Karpas-422 (cell line): Measurements from ENCODE around the gene BST1. TPM values are rescaled to one million over a fixed set of nuclear protein-coding genes. Genes with fewer than 3 reads are reported as not detected.

Experiments
- DNase-seq: peaks from one replicate; pipeline ENCODE4 v3.0.0-alpha.2; 2015
- H2AFZ ChIP-seq: fragments of 200-600 bp; sonication (generic); 2 replicates; pipeline ENCODE4 v1.6.1; 2014; ENCODE audit warnings: antibody characterized with exemption, low read length, mixed read lengths
- H3K27ac ChIP-seq: fragments of 200-600 bp; sonication (generic); 2 replicates; pipeline ENCODE4 v1.5.1; 2014; ENCODE audit warnings: mild to moderate bottlenecking, low read length, moderate library complexity
- H3K27me3 ChIP-seq: fragments of 200-600 bp; sonication (generic); 2 replicates; pipeline ENCODE4 v1.6.1; 2014; ENCODE audit warnings: low read length, mixed read lengths
- H3K36me3 ChIP-seq: fragments of 200-600 bp; sonication (generic); 2 replicates; pipeline ENCODE4 v1.6.1; 2014; ENCODE audit warnings: low read length, mixed read lengths; ENCODE audit not compliant: insufficient read depth
- H3K4me1 ChIP-seq: fragments of 200-600 bp; sonication (generic); 2 replicates; pipeline ENCODE4 v1.6.1; 2014; ENCODE audit warnings: mild to moderate bottlenecking, low read length, mixed read lengths
- H3K4me2 ChIP-seq: fragments of 200-600 bp; sonication (generic); 2 replicates; pipeline ENCODE4 v1.6.1; 2014; ENCODE audit warnings: low read length, low read depth, mild to moderate bottlenecking; ENCODE audit not compliant: poor library complexity, severe bottlenecking
- H3K4me3 ChIP-seq: fragments of 200-600 bp; sonication (generic); 2 replicates; pipeline ENCODE4 v1.5.1; 2014; ENCODE audit warnings: mild to moderate bottlenecking, antibody characterized with exemption, low read length, mixed read lengths
- H3K79me2 ChIP-seq: fragments of 200-600 bp; sonication (generic); 2 replicates; pipeline ENCODE4 v1.6.1; 2014; ENCODE audit warnings: mild to moderate bottlenecking, low read length, mixed read lengths
- H3K9ac ChIP-seq: fragments of 200-600 bp; sonication (generic); 2 replicates; pipeline ENCODE4 v1.6.0; 2014; ENCODE audit warnings: low read length
- H3K9me2 ChIP-seq: fragments of 200-600 bp; sonication (generic), shearing (Covaris generic); replicated peaks from 2 replicates; pipeline ENCODE4 v1.6.0; 2014; ENCODE audit warnings: mild to moderate bottlenecking, low read length, moderate library complexity; ENCODE audit not compliant: insufficient read depth
- H3K9me3 ChIP-seq: fragments of 300-700, 200-600 bp; sonication (generic); 2 replicates; pipeline ENCODE4 v1.6.1; 2014; ENCODE audit warnings: low read length, mixed read lengths
- H4K20me1 ChIP-seq: fragments of 200-600 bp; sonication (generic); 2 replicates; pipeline ENCODE4 v1.6.1; 2014; ENCODE audit warnings: mild to moderate bottlenecking, antibody characterized with exemption, low read length, low read depth; ENCODE audit not compliant: insufficient read depth
- total RNA-seq: library from RNA; depleted of rRNA; stranded (reverse); fragments of >200 nt; shearing (Covaris generic); gene quantifications from 2 replicates; pipeline ENCODE4 v1.2.3, GENCODE V29; 2014; ENCODE audit warnings: low replicate concordance

Gene BST1
- total RNA-seq, 1 experiment from 2014 or later = not detected

GRCh38 chr4:15672101-15672500 lies 30.8 kb upstream of the BST1 start:
- peaks cover 4% of the 10 kb centered on the region; the same call in 1 of the 2 replicates for H3K36me3 ChIP-seq
- H3K4me1 ChIP-seq = peaks cover 35% of the 10 kb centered on the region
- no peak overlapping the region for H3K9ac ChIP-seq
- no peak overlapping the region for H3K27ac ChIP-seq
- H3K79me2 ChIP-seq = peaks cover 71% of the 10 kb centered on the region
- no peak overlapping the region for H3K4me3 ChIP-seq
- H3K4me2 ChIP-seq = no peak overlapping the region
- H2AFZ ChIP-seq = no peak overlapping the region
- no peaks in the 10 kb centered on the region for H3K27me3 ChIP-seq
- no peaks in the 10 kb centered on the region for H4K20me1 ChIP-seq
- H3K9me3 ChIP-seq = no peaks in the 10 kb centered on the region
- DNase-seq = no peak
- H3K9me2 ChIP-seq = no peaks in the 10 kb centered on the region

- Histone ChIP-seq H3K4me2 (no peak overlapping the region), H3K4me1 (peaks cover 44% of the 10 kb centered on the region)
Measured at GRCh38 chr4:15673337-15673736, 29.5 kb upstream of the BST1 start.

GRCh38 chr4:15674046-15674445 lies 28.8 kb upstream of the BST1 start:
- Histone ChIP-seq H3K79me2 (peaks cover 85% of the 10 kb centered on the region), H3K4me3 (no peak overlapping the region), H3K36me3 (peaks cover 4% of the 10 kb centered on the region; the same call in 1 of the 2 replicates), H3K9me2 (no peaks in the 10 kb centered on the region), H3K27ac (peak overlapping the region; percentile 85; the same call in 1 of the 2 replicates), H3K9me3 (no peaks in the 10 kb centered on the region), H3K4me2 (no peak overlapping the region), H3K9ac (no peak overlapping the region), H3K27me3 (no peaks in the 10 kb centered on the region), H3K4me1 (peaks cover 47% of the 10 kb centered on the region), H4K20me1 (no peaks in the 10 kb centered on the region), H2AFZ (no peak overlapping the region)
- no peak for DNase-seq

More at GRCh38 chr4:15673337-15673736, 29.5 kb upstream of the BST1 start:
- Histone ChIP-seq H3K36me3 (peaks cover 4% of the 10 kb centered on the region; the same call in 1 of the 2 replicates), H3K9ac (no peak overlapping the region), H2AFZ (no peak overlapping the region), H3K9me3 (no peaks in the 10 kb centered on the region), H3K27me3 (no peaks in the 10 kb centered on the region), H3K9me2 (no peaks in the 10 kb centered on the region), H3K27ac (no peak overlapping the region), H3K4me3 (no peak overlapping the region), H3K79me2 (peaks cover 83% of the 10 kb centered on the region), H4K20me1 (no peaks in the 10 kb centered on the region)
- no peak for DNase-seq

GRCh38 chr4:15674926-15675325 lies 27.9 kb upstream of the BST1 start:
- Histone ChIP-seq H3K9ac (peak overlapping the region; percentile 49; the same call in 1 of the 2 replicates), H3K9me3 (no peaks in the 10 kb centered on the region), H3K36me3 (peaks cover 3% of the 10 kb centered on the region; the same call in 1 of the 2 replicates), H2AFZ (no peak overlapping the region), H3K4me1 (peaks cover 56% of the 10 kb centered on the region), H3K9me2 (no peaks in the 10 kb centered on the region), H3K79me2 (peaks cover 90% of the 10 kb centered on the region), H3K4me2 (peak overlapping the region; percentile 74), H3K4me3 (peak overlapping the region; percentile 43), H4K20me1 (no peaks in the 10 kb centered on the region), H3K27ac (peak overlapping the region; percentile 85), H3K27me3 (no peaks in the 10 kb centered on the region)
- peak; percentile 68 for DNase-seq

GRCh38 chr4:15675356-15675755 lies 27.5 kb upstream of the BST1 start:
- Histone ChIP-seq H3K36me3 (no peaks in the 10 kb centered on the region), H3K4me1 (peaks cover 60% of the 10 kb centered on the region), H3K4me3 (no peak overlapping the region; the same call in none of the 2 replicates), H3K79me2 (peaks cover 91% of the 10 kb centered on the region), H3K9me3 (no peaks in the 10 kb centered on the region), H3K27ac (peak overlapping the region; percentile 85), H3K9me2 (no peaks in the 10 kb centered on the region), H3K4me2 (peak overlapping the region; percentile 74), H4K20me1 (no peaks in the 10 kb centered on the region), H3K27me3 (no peaks in the 10 kb centered on the region), H2AFZ (no peak overlapping the region), H3K9ac (peak overlapping the region; percentile 49; the same call in 1 of the 2 replicates)
- peak; percentile 78 for DNase-seq

- Histone ChIP-seq H3K9me2 (no peaks in the 10 kb centered on the region), H3K27me3 (no peaks in the 10 kb centered on the region), H3K9me3 (no peaks in the 10 kb centered on the region), H3K4me1 (peaks cover 62% of the 10 kb centered on the region), H3K4me2 (peak overlapping the region; percentile 74), H3K9ac (no peak overlapping the region), H3K4me3 (no peak overlapping the region), H3K36me3 (no peaks in the 10 kb centered on the region), H3K79me2 (peaks cover 96% of the 10 kb centered on the region), H3K27ac (peak overlapping the region; percentile 85), H2AFZ (no peak overlapping the region), H4K20me1 (no peaks in the 10 kb centered on the region)
- DNase-seq = no peak
Measured at GRCh38 chr4:15676039-15676438, 26.8 kb upstream of the BST1 start.

GRCh38 chr4:15676899-15677298 lies 26.0 kb upstream of the BST1 start:
- Histone ChIP-seq H3K9me3 (no peaks in the 10 kb centered on the region), H3K4me2 (no peak overlapping the region), H2AFZ (no peak overlapping the region), H3K9me2 (no peaks in the 10 kb centered on the region), H3K4me1 (peaks cover 62% of the 10 kb centered on the region), H3K36me3 (no peaks in the 10 kb centered on the region), H3K4me3 (no peak overlapping the region), H3K27ac (peak overlapping the region; percentile 85), H3K9ac (no peak overlapping the region), H3K27me3 (no peaks in the 10 kb centered on the region), H3K79me2 (peaks cover 91% of the 10 kb centered on the region), H4K20me1 (no peaks in the 10 kb centered on the region)
- peak; percentile 35 for DNase-seq

- Histone ChIP-seq H3K4me2 (peak overlapping the region; percentile 22), H2AFZ (no peak overlapping the region), H3K36me3 (no peaks in the 10 kb centered on the region), H3K79me2 (peaks cover 92% of the 10 kb centered on the region), H3K27me3 (no peaks in the 10 kb centered on the region), H3K9ac (no peak overlapping the region), H3K4me1 (peaks cover 66% of the 10 kb centered on the region), H4K20me1 (no peaks in the 10 kb centered on the region), H3K27ac (0 out of 2 replicates have a peak overlapping the region, but pooled peaks have one; percentile 41), H3K9me3 (no peaks in the 10 kb centered on the region), H3K9me2 (no peaks in the 10 kb centered on the region), H3K4me3 (no peak overlapping the region)
- DNase-seq = no peak
Measured at GRCh38 chr4:15677507-15677988, 25.3 kb upstream of the BST1 start.
